NT2/D1 (cell line): Measurements from ENCODE around the gene TBL1X.

Experiments
- DNase-seq: peaks from one replicate; pipeline ENCODE4 v3.0.0-alpha.2; 2011; ENCODE audit warnings: low read depth, low spot score
- H3K27me3 ChIP-seq: 2 replicates; pipeline ENCODE4 v1.6.0; 2011; ENCODE audit warnings: mild to moderate bottlenecking; ENCODE audit not compliant: insufficient read length, insufficient read depth
- H3K36me3 ChIP-seq: 2 replicates; pipeline ENCODE4 v1.6.1; 2011; ENCODE audit warnings: mild to moderate bottlenecking, low read length, mixed read lengths; ENCODE audit not compliant: insufficient read depth, insufficient read length
- H3K4me1 ChIP-seq: 2 replicates; pipeline ENCODE4 v1.5.1; 2011; ENCODE audit not compliant: insufficient read depth, insufficient read length
- H3K4me3 ChIP-seq: 2 replicates; pipeline ENCODE4 v1.5.1; 2011; ENCODE audit warnings: low read depth; ENCODE audit not compliant: insufficient read length
- H3K9ac ChIP-seq: 2 replicates; pipeline ENCODE4 v1.6.0; 2011; ENCODE audit warnings: low read depth; ENCODE audit not compliant: insufficient read length
- H3K9me3 ChIP-seq: 2 replicates; pipeline ENCODE4 v1.5.1; 2011; ENCODE audit warnings: mild to moderate bottlenecking, low read length; ENCODE audit not compliant: insufficient read depth
- SUZ12 ChIP-seq: IDR thresholded peaks from 2 replicates; pipeline ENCODE4 v1.6.1; 2011; ENCODE audit not compliant: insufficient read length, insufficient read depth; ENCODE audit errors: extremely low read depth
- YY1 ChIP-seq: IDR thresholded peaks from 2 replicates; pipeline ENCODE4 v1.6.1; 2011; ENCODE audit not compliant: insufficient read length, insufficient read depth
- ZNF274 ChIP-seq: IDR thresholded peaks from 2 replicates; pipeline ENCODE4 v1.6.1; 2011; ENCODE audit warnings: mild to moderate bottlenecking, low read depth, low read length

The TBL1X gene

DNA sequence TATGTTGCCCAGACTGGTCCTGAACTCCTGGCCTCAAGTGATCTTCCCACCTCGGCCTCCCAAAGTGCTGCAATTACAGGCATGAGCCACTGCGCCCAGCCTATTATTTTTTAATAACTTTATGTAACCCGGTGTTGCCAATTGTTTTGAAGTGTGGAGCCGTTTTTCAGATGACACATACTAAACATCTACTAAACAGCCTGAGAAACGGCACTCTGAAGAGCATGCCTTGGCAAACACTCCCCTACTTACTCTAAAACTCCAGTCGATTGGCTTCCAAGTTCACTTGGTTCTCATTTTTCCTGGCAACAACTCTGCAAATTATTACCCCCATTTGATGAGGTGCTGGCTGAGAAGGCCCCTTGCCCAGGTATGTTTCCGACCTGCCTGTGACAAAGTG is 169.7 kb downstream of the TBL1X start:
- Histone ChIP-seq H3K36me3 (no peaks in the 10 kb centered on the region), H3K4me3 (no peak overlapping the region), H3K27me3 (no peaks in the 10 kb centered on the region), H3K9me3 (no peaks in the 10 kb centered on the region), H3K4me1 (no peaks in the 10 kb centered on the region), H3K9ac (no peak overlapping the region)
- TF ChIP-seq YY1: no peak
- no peak for TF ChIP-seq ZNF274
- TF ChIP-seq SUZ12: no peak
- no peak for DNase-seq

DNA sequence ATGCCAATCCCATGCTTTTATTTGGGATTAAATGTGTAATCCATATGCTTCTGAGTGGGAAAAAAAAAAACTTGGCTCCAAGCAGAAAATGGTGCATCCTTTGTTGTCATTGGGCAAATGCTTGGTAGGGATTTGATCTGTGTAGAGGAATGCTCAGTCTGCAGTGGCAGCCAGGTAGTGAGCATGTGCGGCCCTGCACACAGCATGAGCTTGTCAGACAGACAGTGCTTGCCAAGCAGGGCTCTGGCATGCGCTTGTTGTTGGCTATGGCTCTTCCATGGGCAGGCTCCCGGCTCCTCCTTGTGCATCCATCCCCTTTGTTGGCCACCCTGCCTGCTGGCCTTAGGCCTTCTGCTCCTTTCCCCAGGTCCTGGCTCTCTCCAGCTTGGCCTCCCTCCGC is 170.5 kb downstream of the TBL1X start:
- TF ChIP-seq SUZ12: no peak
- no peak for TF ChIP-seq YY1
- no peak for TF ChIP-seq ZNF274

DNA sequence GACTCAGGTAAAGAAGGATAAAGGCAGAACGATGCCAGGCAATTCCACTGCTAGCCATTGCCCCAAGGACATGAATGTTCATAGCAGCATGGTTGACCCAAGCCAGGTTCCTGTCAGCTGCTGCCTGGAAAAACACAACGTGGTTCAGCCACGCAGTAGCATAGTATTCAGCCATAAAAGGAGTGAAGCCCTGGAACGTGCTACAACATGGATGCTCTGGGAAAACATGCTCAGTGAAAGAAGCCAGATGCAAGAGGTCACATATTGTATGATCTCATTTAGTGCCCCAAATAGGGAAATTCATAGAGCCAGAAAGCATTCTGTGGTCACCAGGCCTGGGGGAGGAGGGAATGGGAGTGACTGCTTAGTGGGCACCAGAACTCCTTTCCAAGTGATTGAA is 170.9 kb downstream of the TBL1X start:
- Histone ChIP-seq H3K36me3 (no peaks in the 10 kb centered on the region), H3K4me3 (no peak overlapping the region), H3K9me3 (no peaks in the 10 kb centered on the region), H3K9ac (no peak overlapping the region), H3K4me1 (no peaks in the 10 kb centered on the region), H3K27me3 (no peaks in the 10 kb centered on the region)
- no peak for DNase-seq
- TF ChIP-seq SUZ12 (no peak), ZNF274 (no peak), YY1 (no peak)

More for the DNA sequence above, 170.5 kb downstream of the TBL1X start:
- DNase-seq: no peak
- Histone ChIP-seq H3K36me3 (no peaks in the 10 kb centered on the region), H3K9me3 (no peaks in the 10 kb centered on the region), H3K9ac (no peak overlapping the region), H3K4me3 (no peak overlapping the region), H3K4me1 (no peaks in the 10 kb centered on the region), H3K27me3 (no peaks in the 10 kb centered on the region)

DNA sequence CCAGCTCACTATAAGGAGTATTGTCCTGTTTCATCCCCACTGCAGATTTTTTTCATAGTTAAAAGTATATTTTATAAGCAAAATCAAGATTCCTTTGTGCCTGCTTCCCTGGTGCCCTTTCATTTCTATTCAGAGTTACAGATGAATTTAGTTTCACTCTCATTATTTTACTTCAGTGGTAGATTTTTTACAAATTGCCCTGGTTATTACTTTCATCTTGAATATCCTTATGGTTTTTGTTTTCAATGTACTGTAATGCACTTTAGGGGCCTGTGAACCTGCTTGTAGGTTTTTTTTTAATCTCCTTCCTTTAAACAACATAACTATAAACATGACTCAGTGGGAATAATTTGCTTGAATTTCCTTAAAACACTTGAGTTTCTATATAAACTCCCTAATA is 174.0 kb downstream of the TBL1X start:
- Histone ChIP-seq H3K36me3 (no peaks in the 10 kb centered on the region), H3K4me1 (no peaks in the 10 kb centered on the region), H3K9me3 (no peaks in the 10 kb centered on the region), H3K4me3 (no peak overlapping the region), H3K9ac (no peak overlapping the region), H3K27me3 (no peaks in the 10 kb centered on the region)
- no peak for DNase-seq
- TF ChIP-seq SUZ12 (no peak), ZNF274 (no peak), YY1 (no peak)

DNA sequence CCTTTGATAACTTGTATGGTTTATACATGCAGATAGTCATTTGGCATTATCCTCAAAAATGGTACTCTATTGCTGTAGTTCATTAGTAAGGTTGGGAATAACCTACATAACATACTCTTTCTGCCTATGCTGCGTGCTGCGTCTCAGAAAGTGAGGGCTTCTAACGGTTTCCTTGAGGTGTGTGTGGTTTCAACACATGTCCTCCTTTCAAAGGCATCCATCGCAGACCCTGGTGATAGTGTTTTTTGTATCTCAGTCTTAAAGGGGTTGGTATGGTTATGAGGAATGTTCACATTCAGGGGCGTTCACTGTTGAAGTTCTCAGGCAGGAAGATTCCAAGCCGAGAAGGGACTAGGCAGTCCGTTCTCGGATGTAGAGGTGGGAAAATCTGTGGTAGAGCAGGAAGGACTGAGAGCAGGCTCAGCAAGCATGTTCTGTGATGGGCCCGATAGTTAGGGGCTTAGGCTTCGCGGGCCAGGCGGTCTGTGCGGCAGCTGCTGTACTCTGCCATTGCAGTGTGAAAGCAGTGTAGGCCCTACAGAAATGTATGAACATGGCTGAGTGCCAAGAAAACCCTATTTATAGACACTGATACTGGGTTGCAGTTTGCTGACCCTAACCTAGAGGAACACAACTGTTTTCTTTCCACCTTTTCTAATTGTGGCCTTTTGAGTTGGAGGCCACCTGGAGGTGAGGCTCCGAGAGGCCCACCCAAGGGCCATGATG is 177.6 kb downstream of the TBL1X start:
- no peaks in the 10 kb centered on the region for H3K4me1 ChIP-seq
- no peak overlapping the region for H3K9ac ChIP-seq
- no peaks in the 10 kb centered on the region for H3K36me3 ChIP-seq
- no peak overlapping the region for H3K4me3 ChIP-seq
- H3K27me3 ChIP-seq: no peaks in the 10 kb centered on the region
- TF ChIP-seq YY1 (no peak), ZNF274 (no peak), SUZ12 (no peak)
- H3K9me3 ChIP-seq: no peaks in the 10 kb centered on the region
- DNase-seq: no peak

DNA sequence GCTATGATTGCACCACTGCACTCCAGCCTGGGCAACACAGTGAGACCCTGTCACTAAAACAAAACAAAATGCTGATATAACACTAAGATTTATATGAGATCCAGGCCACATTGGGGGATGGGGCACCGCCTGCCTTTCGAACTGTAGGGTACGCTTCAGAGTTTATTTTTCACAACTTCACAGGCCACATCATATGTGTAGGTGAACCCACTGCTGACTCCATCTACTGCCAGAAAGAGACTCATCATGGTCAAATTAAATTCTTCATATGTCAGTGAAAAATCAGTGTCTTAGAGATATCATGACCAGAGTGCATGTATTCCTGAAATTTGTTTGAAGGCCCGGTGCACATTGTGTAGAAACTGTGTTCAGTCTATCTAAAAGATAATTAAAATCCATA is 178.9 kb downstream of the TBL1X start:
- Histone ChIP-seq H3K9me3 (no peaks in the 10 kb centered on the region), H3K27me3 (no peaks in the 10 kb centered on the region), H3K4me3 (no peak overlapping the region), H3K9ac (no peak overlapping the region), H3K4me1 (no peaks in the 10 kb centered on the region), H3K36me3 (no peaks in the 10 kb centered on the region)
- TF ChIP-seq SUZ12 (no peak), YY1 (no peak), ZNF274 (no peak)
- DNase-seq: no peak

GRCh38 chrX:9644335-9644734 is 179.5 kb downstream of the TBL1X start:
- H3K9ac ChIP-seq: no peak overlapping the region
- no peak overlapping the region for H3K4me3 ChIP-seq
- no peaks in the 10 kb centered on the region for H3K4me1 ChIP-seq
- no peaks in the 10 kb centered on the region for H3K9me3 ChIP-seq
- TF ChIP-seq ZNF274 (no peak), YY1 (no peak), SUZ12 (no peak)
- DNase-seq: no peak
- H3K36me3 ChIP-seq: no peaks in the 10 kb centered on the region
- no peaks in the 10 kb centered on the region for H3K27me3 ChIP-seq
